Testis (tissue), 2 donors: ENCODE results near the gene BASP1.

Experiments
- CTCF ChIP-seq, 3 experiments: fragments of 450-650 bp in 2 of 3; fragments of 200-600 bp in 1 of 3; sonication (generic) in 1 of 3; IDR thresholded peaks; one replicate each; pipeline ENCODE4 v1.5.1; 2016 to 2019; ENCODE audit warnings: antibody characterized with exemption in 3 of 3, mild to moderate bottlenecking in 2 of 3, moderate library complexity in 1 of 3
- POLR2A ChIP-seq: fragments of 450-650 bp; IDR thresholded peaks from one replicate; pipeline ENCODE4 v1.6.1; 2017; ENCODE audit warnings: antibody characterized with exemption, mild to moderate bottlenecking, moderate library complexity

GRCh38 chr5:17187011-17187785 lies 30.2 kb upstream of the BASP1 start:
- TF ChIP-seq CTCF (IDR thresholded peaks at IDR 0.05) (no peak), POLR2A (no peak)
